HFFc6 (cell line): ENCODE results near the gene NATD1. TPM values are rescaled to one million over a fixed set of nuclear protein-coding genes. Genes with fewer than 3 reads are reported as not detected.

Source experiments
- DNase-seq: peaks from one replicate; pipeline ENCODE4 v3.0.0-alpha.2; 2018
- H3K27ac Mint-ChIP-seq: 2 replicates; pipeline ENCODE4 v1.8.0; 2020; ENCODE audit warnings: mild to moderate bottlenecking, mixed read lengths
- H3K27me3 Mint-ChIP-seq: 2 replicates; pipeline ENCODE4 v1.8.0; 2021; ENCODE audit warnings: mild to moderate bottlenecking, moderate library complexity, mixed read lengths; ENCODE audit not compliant: insufficient read depth
- H3K36me3 Mint-ChIP-seq: 2 replicates; pipeline ENCODE4 v1.8.0; 2021; ENCODE audit warnings: low read depth, mixed read lengths
- H3K4me1 Mint-ChIP-seq: 2 replicates; pipeline ENCODE4 v1.8.0; 2020; ENCODE audit warnings: low read depth, mixed read lengths
- H3K4me3 Mint-ChIP-seq: 2 replicates; pipeline ENCODE4 v1.8.0; 2020; ENCODE audit warnings: mild to moderate bottlenecking, moderate library complexity, mixed read lengths
- H3K9me3 Mint-ChIP-seq: 2 replicates; pipeline ENCODE4 v1.8.0; 2020; ENCODE audit warnings: mild to moderate bottlenecking, mixed read lengths
- total RNA-seq, 6 experiments: library from RNA; stranded (reverse); fragmentation: NEBNext Ultra II Directional; extraction: Animal tissue kit (Norgen Biotek cat#: 25700); gene quantifications; 2 replicates in 1 of 6; 3 replicates in 5 of 6; pipeline ENCODE4 v1.2.3, GENCODE V29; 2021
- TF ChIP-seq, protein P1 (sequence below): fragments of 200-600 bp; sonication (generic); IDR thresholded peaks from 2 replicates; pipeline ENCODE4 v1.5.0; 2021; ENCODE audit warnings: antibody characterized with exemption, mild to moderate bottlenecking

The NATD1 gene
- total RNA-seq, 6 experiments from 2014 or later: 3.7 to 7.9 (median 4.1) TPM

DNA sequence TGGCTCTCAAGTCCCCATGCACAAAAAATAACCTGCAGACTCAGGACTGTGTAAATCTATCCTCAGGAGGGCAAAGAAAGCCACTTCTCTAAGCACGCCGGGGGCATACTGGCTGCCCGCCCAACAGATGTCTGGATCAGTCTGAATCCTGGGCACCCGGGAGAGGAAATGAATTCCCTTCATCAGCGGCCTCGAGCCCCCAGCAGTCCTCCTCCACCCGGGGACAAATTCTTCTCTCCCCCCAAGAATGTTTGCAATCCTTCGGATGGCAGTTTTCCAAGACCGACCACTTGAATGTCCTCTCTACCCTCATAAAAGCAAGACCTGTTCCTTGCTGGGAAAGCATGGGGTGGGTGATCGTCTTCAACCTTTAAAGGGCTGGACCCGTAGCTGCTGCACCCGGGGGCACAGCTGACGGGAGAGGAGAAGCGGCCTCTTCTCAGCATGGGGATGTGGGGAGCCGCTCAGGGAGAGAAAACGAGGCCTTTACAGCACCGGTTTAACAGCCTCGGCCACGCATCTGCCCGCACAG lies 21.9 kb upstream of the NATD1 start:
- TF ChIP-seq, protein P1, sequence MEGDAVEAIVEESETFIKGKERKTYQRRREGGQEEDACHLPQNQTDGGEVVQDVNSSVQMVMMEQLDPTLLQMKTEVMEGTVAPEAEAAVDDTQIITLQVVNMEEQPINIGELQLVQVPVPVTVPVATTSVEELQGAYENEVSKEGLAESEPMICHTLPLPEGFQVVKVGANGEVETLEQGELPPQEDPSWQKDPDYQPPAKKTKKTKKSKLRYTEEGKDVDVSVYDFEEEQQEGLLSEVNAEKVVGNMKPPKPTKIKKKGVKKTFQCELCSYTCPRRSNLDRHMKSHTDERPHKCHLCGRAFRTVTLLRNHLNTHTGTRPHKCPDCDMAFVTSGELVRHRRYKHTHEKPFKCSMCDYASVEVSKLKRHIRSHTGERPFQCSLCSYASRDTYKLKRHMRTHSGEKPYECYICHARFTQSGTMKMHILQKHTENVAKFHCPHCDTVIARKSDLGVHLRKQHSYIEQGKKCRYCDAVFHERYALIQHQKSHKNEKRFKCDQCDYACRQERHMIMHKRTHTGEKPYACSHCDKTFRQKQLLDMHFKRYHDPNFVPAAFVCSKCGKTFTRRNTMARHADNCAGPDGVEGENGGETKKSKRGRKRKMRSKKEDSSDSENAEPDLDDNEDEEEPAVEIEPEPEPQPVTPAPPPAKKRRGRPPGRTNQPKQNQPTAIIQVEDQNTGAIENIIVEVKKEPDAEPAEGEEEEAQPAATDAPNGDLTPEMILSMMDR: no peak
- Mint-ChIP-seq H3K4me3 (peak overlapping the region; percentile 85), H3K27me3 (no peaks in the 10 kb centered on the region; the same call in 1 of the 2 replicates), H3K4me1 (peaks cover 33% of the 10 kb centered on the region), H3K9me3 (no peaks in the 10 kb centered on the region), H3K27ac (peak overlapping the region; percentile 46; the same call in 1 of the 2 replicates), H3K36me3 (no peaks in the 10 kb centered on the region)
- no peak for DNase-seq

DNA sequence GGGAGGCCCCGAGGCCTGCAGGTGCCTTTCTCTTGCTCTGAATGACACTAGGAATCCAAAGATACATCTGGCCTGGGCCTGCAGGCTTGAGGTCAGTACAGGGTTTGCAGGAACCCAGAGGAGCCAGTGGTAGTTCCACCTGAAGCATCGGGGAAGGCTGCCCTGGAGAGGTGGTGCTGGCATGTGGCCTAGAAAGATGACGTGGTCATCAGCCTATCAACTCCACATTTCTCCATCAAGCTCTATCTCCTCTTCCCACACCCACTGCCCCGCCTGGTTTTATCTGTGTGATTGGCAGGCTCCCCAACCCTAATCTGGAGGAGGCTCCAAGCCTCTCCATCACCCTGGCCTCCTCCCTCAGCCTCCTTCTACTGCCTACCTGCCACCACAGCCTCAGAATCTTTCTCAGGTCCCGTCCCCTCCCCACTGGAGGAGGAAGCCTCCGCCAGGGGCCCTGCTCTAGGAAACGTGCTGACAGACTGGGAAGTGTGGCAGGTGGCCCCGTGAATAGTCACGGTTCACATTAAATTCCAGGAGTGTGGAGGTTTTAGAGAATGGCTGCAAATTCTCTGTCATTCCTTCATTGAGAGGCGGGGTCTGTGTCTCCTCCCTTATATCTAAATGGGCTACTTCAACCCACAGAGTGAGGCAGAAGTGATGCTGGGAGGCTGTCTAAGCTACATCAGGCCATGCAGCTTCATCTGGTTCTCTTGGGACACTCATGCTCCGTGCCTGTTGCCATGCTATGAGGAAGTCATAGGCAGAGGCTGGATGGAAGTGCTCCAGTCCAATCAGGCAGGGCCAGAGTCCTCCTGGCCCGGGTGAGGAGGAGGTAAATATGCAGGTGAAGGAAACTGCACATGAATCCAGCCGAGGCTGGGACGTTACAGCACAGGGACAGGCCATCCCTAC lies 19.9 kb upstream of the NATD1 start:
- no peaks in the 10 kb centered on the region; the same call in 1 of the 2 replicates for H3K27me3 Mint-ChIP-seq
- TF ChIP-seq, protein P1: no peak

DNA sequence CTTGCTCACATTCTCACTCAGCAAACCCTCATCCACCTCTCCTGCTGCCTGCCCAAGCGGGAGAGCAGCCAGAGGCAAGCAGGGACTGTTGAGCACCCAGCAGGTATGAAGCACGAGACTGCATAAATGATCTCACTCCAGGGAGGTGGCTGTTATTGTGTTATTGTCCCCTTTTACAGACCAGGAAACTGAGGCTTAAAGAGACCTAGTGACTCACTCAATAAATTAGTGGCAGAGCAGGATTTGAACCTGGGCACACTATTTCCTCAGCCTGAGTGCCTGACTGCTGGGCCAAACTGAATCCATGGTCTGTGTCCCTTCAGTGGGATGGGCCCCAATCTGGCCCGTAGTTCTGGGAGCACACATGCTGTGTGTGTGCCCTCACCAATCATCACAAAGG lies 19.0 kb upstream of the NATD1 start:
- Mint-ChIP-seq H3K9me3 (no peaks in the 10 kb centered on the region), H3K27me3 (no peaks in the 10 kb centered on the region; the same call in 1 of the 2 replicates), H3K36me3 (no peaks in the 10 kb centered on the region), H3K4me3 (no peak overlapping the region), H3K27ac (no peak overlapping the region), H3K4me1 (peaks cover 32% of the 10 kb centered on the region)
- TF ChIP-seq, protein P1: no peak
- no peak for DNase-seq

More for the DNA sequence above, 19.9 kb upstream of the NATD1 start:
- H3K27ac Mint-ChIP-seq: no peak overlapping the region
- no peak overlapping the region for H3K4me3 Mint-ChIP-seq
- H3K4me1 Mint-ChIP-seq: peaks cover 32% of the 10 kb centered on the region
- no peak for DNase-seq
- no peaks in the 10 kb centered on the region for H3K36me3 Mint-ChIP-seq
- H3K9me3 Mint-ChIP-seq: no peaks in the 10 kb centered on the region

DNA sequence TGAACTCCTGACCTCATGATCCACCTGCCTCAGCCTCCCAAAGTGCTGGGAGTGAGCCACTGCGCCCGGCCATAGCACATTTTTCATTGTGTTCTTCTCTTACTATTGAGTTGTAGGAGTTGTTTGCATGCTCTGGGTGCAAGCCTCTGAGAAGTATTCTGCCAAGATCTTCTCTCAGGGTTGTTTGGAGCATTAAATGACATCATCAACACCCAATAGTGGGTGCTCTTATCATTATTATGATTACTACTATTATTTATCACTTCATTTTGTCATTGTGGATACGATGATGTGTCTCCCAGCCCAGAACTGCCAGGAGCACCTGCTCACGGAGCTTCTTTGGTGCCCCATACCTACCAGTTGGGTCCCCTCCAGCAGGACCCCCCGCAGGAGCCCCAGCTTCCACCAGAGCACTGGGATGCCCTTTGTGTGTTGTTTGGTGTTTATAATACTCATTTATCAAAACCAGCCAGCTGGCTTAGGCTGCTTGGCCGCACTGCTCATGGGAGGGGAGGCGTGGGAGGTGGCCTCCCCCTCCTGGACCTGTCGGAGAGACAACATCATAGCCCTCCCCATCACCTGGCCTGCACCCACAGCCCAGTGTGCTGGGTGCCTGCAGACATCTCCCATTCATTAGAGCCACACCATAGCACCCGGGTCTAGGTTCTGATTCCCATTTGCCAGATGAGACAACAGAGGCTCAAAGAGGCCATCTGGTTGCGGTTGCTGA lies 18.4 kb upstream of the NATD1 start:
- Mint-ChIP-seq H3K36me3 (no peaks in the 10 kb centered on the region), H3K4me3 (no peak overlapping the region), H3K27me3 (no peaks in the 10 kb centered on the region; the same call in 1 of the 2 replicates), H3K4me1 (peaks cover 32% of the 10 kb centered on the region), H3K27ac (no peak overlapping the region), H3K9me3 (no peaks in the 10 kb centered on the region)
- TF ChIP-seq, protein P1: no peak
- no peak for DNase-seq

DNA sequence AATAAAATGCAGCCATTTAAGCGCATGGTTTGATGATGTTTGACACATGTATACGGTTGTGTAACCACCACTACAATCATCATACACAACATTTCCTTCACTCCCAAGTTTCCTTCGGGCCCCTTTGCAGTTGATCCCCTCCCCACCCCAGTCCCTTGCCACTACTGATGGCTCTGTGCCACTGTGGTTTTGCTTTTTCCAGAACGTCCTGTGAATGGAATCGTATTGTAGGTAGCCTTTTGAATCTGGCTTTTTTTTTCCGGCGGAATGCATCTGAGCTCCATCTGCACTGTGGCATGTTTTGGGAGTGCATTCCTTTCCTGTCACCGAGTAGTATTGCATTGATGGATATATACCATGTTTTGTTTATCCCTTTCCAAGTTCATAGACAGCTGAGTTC lies 16.2 kb upstream of the NATD1 start:
- Mint-ChIP-seq H3K4me1 (peaks cover 16% of the 10 kb centered on the region; the same call in 1 of the 2 replicates), H3K36me3 (no peaks in the 10 kb centered on the region), H3K27ac (no peak overlapping the region), H3K9me3 (no peaks in the 10 kb centered on the region), H3K4me3 (no peak overlapping the region), H3K27me3 (peaks cover 10% of the 10 kb centered on the region)
- DNase-seq: no peak
- TF ChIP-seq, protein P1: no peak
